GM23338 (cell line): ENCODE measurements around the gene IGF1R. TPM values are rescaled to one million over a fixed set of nuclear protein-coding genes. Genes with fewer than 3 reads are reported as not detected.
A peak's percentile ranks its signal among the peaks of the same experiment; 100 is the strongest.

Source experiments
- ATAC-seq: fragments of 200-7000 bp; cut with Tn5 transposase; 3 replicates; pipeline ENCODE4 v1.9.1; 2020
- DNase-seq: peaks from one replicate; pipeline ENCODE4 v3.0.0-alpha.2; 2015; ENCODE audit warnings: low spot score
- H2AFZ ChIP-seq: fragments of 200-600 bp; sonication (generic); 2 replicates; pipeline ENCODE4 v1.8.0; 2016; ENCODE audit warnings: antibody characterized with exemption, mild to moderate bottlenecking, moderate library complexity
- H3F3A ChIP-seq: fragments of 200-600 bp; sonication (generic); replicated peaks from 2 replicates; pipeline ENCODE4 v1.8.0; 2017; ENCODE audit warnings: antibody characterized with exemption, mixed run types, low read depth
- H3K27ac ChIP-seq: fragments of 200-600 bp; sonication (generic); 2 replicates; pipeline ENCODE4 v1.6.1; 2016; ENCODE audit warnings: low read depth
- H3K27me3 ChIP-seq: fragments of 200-600 bp; sonication (generic); 2 replicates; pipeline ENCODE4 v1.8.0; 2016; ENCODE audit warnings: mild to moderate bottlenecking, mixed run types, moderate library complexity; ENCODE audit not compliant: insufficient read depth
- H3K36me3 ChIP-seq: fragments of 200-600 bp; sonication (generic); 2 replicates; pipeline ENCODE4 v1.8.0; 2016; ENCODE audit warnings: mild to moderate bottlenecking; ENCODE audit not compliant: insufficient read depth
- H3K4me1 ChIP-seq: fragments of 200-600 bp; sonication (generic); 2 replicates; pipeline ENCODE4 v1.8.0; 2016; ENCODE audit warnings: mild to moderate bottlenecking, moderate library complexity; ENCODE audit not compliant: insufficient read depth
- H3K4me2 ChIP-seq: fragments of 200-600 bp; sonication (generic); 2 replicates; pipeline ENCODE4 v1.7.1; 2017; ENCODE audit warnings: mixed run types
- H3K4me3 ChIP-seq: fragments of 200-600 bp; sonication (generic); 2 replicates; pipeline ENCODE4 v1.6.1; 2016; ENCODE audit warnings: mixed run types
- H3K79me2 ChIP-seq: fragments of 200-600 bp; sonication (generic); replicated peaks from 2 replicates; pipeline ENCODE4 v1.8.0; 2017; ENCODE audit warnings: mild to moderate bottlenecking; ENCODE audit not compliant: insufficient read depth
- H3K9me2 ChIP-seq: fragments of 200-600 bp; sonication (generic); 2 replicates; pipeline ENCODE4 v1.8.0; 2017; ENCODE audit not compliant: insufficient read depth
- H4K20me1 ChIP-seq: fragments of 200-600 bp; sonication (generic); replicated peaks from 2 replicates; pipeline ENCODE4 v1.8.0; 2017; ENCODE audit warnings: mild to moderate bottlenecking; ENCODE audit not compliant: insufficient read depth
- H3K27ac Mint-ChIP-seq: 2 replicates; pipeline ENCODE4 v1.8.0; 2020; ENCODE audit warnings: inconsistent platforms, mild to moderate bottlenecking, moderate library complexity, mixed read lengths
- H3K27me3 Mint-ChIP-seq: 3 replicates; pipeline ENCODE4 v1.8.0; 2022; ENCODE audit warnings: low read depth, mild to moderate bottlenecking, moderate library complexity, mixed read lengths, inconsistent platforms; ENCODE audit not compliant: insufficient read depth, poor library complexity
- H3K36me3 Mint-ChIP-seq: 3 replicates; pipeline ENCODE4 v1.8.0; 2021; ENCODE audit warnings: low read depth, mild to moderate bottlenecking, inconsistent platforms, moderate library complexity, mixed read lengths
- H3K4me1 Mint-ChIP-seq: 3 replicates; pipeline ENCODE4 v1.8.0; 2020; ENCODE audit warnings: mild to moderate bottlenecking, inconsistent platforms, mixed read lengths
- H3K4me3 Mint-ChIP-seq: 3 replicates; pipeline ENCODE4 v1.8.0; 2021; ENCODE audit warnings: moderate library complexity, mild to moderate bottlenecking, inconsistent platforms, mixed read lengths
- H3K9me3 Mint-ChIP-seq: 3 replicates; pipeline ENCODE4 v1.8.0; 2020; ENCODE audit warnings: moderate library complexity, mild to moderate bottlenecking, inconsistent platforms, mixed read lengths
- CREB1 ChIP-seq: fragments of 250-450 bp; sonication (Bioruptor Pico); IDR thresholded peaks from 2 replicates; pipeline ENCODE4 v1.5.0; 2020; ENCODE audit warnings: low read depth, mild to moderate bottlenecking, moderate library complexity
- EZH2phosphoT487 ChIP-seq: fragments of 200-600 bp; sonication (generic); IDR thresholded peaks from one replicate; pipeline ENCODE4 v1.8.1; 2018; ENCODE audit warnings: antibody characterized with exemption; ENCODE audit not compliant: unreplicated experiment
- JUNB ChIP-seq: IDR thresholded peaks from one replicate; pipeline ENCODE4 v1.6.1; 2016; ENCODE audit warnings: antibody characterized with exemption; ENCODE audit not compliant: unreplicated experiment
- NANOG ChIP-seq: IDR thresholded peaks from 2 replicates; pipeline ENCODE4 v1.6.1; 2016; ENCODE audit warnings: antibody characterized with exemption, borderline replicate concordance
- POLR2AphosphoS5 ChIP-seq: IDR thresholded peaks from 2 replicates; pipeline ENCODE4 v1.6.1; 2016; ENCODE audit warnings: antibody characterized with exemption, low read depth
- STAT1 ChIP-seq: IDR thresholded peaks from one replicate; pipeline ENCODE4 v1.6.1; 2016; ENCODE audit warnings: antibody characterized with exemption; ENCODE audit not compliant: unreplicated experiment
- ZNF114 ChIP-seq: fragments of 250-450 bp; sonication (Bioruptor Pico); IDR thresholded peaks from 2 replicates; pipeline ENCODE4 v1.5.0; 2020; ENCODE audit warnings: mild to moderate bottlenecking, moderate library complexity
- ZNF331 ChIP-seq: fragments of 250-450 bp; sonication (Bioruptor Pico); IDR thresholded peaks from 2 replicates; pipeline ENCODE4 v1.5.0; 2020; ENCODE audit warnings: low read depth, mild to moderate bottlenecking, moderate library complexity
- polyA plus RNA-seq: library from polyadenylated mRNA; unstranded; fragments of >200 nt; fragmentation: Nextera tagmentation; extraction: Ambion mirVana; gene quantifications from 2 replicates; pipeline ENCODE4 v1.2.1, GENCODE V29; 2016
- total RNA-seq: library from RNA; depleted of rRNA; stranded (reverse); fragments of >200 nt; shearing (Covaris generic); gene quantifications from 2 replicates; pipeline ENCODE4 v1.2.3, GENCODE V29; 2014
- TF ChIP-seq, protein P1 (sequence below): IDR thresholded peaks from one replicate; pipeline ENCODE4 v1.6.1; 2018; ENCODE audit warnings: antibody characterized with exemption; ENCODE audit not compliant: unreplicated experiment
- TF ChIP-seq, protein P2 (sequence below): IDR thresholded peaks from 2 replicates; pipeline ENCODE4 v1.6.1; 2016; ENCODE audit warnings: antibody characterized with exemption
- TF ChIP-seq, protein P3 (sequence below), 2 experiments: fragments of 200-600 bp in 1 of 2; sonication (generic) in 1 of 2; conservative IDR thresholded peaks; 2 replicates each; pipeline versions ENCODE4 v1.5.1 to v1.6.1; 2016 to 2017; ENCODE audit warnings: antibody characterized with exemption in 2 of 2, low read depth in 2 of 2, mild to moderate bottlenecking in 2 of 2, moderate library complexity in 1 of 2
- TF ChIP-seq, protein P4 (sequence below): fragments of 250-450 bp; sonication (Bioruptor Pico); IDR thresholded peaks from 2 replicates; pipeline ENCODE4 v1.5.0; 2020; ENCODE audit warnings: mild to moderate bottlenecking, moderate library complexity

The IGF1R gene
- total and polyA plus RNA-seq, 2 experiments from 2014 or later = 20.4 to 92.2 TPM

DNA sequence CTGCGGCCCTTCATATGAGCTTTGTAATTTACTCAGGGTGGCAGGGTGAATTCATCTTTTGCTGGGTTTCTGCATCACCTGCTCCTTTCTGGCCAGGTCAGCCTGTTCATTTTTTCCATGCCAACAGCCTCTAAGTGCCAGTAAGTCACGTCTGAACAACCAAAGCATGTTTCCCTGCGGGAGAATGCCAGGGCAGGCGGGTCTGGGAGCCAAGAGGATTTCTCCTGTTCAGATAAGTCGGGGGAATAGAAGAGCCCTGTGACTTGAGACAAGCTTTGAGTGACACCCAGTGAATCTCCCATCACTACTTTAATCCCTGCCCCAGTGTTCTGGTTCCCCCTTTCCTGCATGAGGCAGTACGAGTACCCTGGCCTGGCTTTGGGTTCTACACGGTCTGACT is 206.2 kb downstream of the IGF1R start:
- DNase-seq = no peak
- Histone ChIP-seq H3K4me1 (peaks cover 80% of the 10 kb centered on the region), H3K4me3 (no peak overlapping the region), H3K36me3 (no peaks in the 10 kb centered on the region), H3K9me2 (no peaks in the 10 kb centered on the region), H3K4me2 (peak overlapping the region; percentile 86), H2AFZ (no peak overlapping the region), H3K27ac (peak overlapping the region; percentile 96; the same call in 1 of the 2 replicates), H3F3A (peaks cover 13% of the 10 kb centered on the region; the same call in 1 of the 2 replicates), H4K20me1 (peaks cover 42% of the 10 kb centered on the region), H3K79me2 (peaks cover 96% of the 10 kb centered on the region), H3K27me3 (no peaks in the 10 kb centered on the region)
- TF ChIP-seq JUNB = no peak
- no peak for TF ChIP-seq POLR2AphosphoS5
- TF ChIP-seq CREB1 (CRISPR knock-in tag) = no peak
- TF ChIP-seq EZH2phosphoT487 = no peak
- TF ChIP-seq, protein P1, sequence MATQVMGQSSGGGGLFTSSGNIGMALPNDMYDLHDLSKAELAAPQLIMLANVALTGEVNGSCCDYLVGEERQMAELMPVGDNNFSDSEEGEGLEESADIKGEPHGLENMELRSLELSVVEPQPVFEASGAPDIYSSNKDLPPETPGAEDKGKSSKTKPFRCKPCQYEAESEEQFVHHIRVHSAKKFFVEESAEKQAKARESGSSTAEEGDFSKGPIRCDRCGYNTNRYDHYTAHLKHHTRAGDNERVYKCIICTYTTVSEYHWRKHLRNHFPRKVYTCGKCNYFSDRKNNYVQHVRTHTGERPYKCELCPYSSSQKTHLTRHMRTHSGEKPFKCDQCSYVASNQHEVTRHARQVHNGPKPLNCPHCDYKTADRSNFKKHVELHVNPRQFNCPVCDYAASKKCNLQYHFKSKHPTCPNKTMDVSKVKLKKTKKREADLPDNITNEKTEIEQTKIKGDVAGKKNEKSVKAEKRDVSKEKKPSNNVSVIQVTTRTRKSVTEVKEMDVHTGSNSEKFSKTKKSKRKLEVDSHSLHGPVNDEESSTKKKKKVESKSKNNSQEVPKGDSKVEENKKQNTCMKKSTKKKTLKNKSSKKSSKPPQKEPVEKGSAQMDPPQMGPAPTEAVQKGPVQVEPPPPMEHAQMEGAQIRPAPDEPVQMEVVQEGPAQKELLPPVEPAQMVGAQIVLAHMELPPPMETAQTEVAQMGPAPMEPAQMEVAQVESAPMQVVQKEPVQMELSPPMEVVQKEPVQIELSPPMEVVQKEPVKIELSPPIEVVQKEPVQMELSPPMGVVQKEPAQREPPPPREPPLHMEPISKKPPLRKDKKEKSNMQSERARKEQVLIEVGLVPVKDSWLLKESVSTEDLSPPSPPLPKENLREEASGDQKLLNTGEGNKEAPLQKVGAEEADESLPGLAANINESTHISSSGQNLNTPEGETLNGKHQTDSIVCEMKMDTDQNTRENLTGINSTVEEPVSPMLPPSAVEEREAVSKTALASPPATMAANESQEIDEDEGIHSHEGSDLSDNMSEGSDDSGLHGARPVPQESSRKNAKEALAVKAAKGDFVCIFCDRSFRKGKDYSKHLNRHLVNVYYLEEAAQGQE = no peak
- TF ChIP-seq STAT1 = no peak
- TF ChIP-seq, protein P2, sequence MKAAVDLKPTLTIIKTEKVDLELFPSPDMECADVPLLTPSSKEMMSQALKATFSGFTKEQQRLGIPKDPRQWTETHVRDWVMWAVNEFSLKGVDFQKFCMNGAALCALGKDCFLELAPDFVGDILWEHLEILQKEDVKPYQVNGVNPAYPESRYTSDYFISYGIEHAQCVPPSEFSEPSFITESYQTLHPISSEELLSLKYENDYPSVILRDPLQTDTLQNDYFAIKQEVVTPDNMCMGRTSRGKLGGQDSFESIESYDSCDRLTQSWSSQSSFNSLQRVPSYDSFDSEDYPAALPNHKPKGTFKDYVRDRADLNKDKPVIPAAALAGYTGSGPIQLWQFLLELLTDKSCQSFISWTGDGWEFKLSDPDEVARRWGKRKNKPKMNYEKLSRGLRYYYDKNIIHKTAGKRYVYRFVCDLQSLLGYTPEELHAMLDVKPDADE = no peak
- no peak for TF ChIP-seq NANOG
- TF ChIP-seq ZNF331 (CRISPR knock-in tag) = no peak
- TF ChIP-seq, protein P3, sequence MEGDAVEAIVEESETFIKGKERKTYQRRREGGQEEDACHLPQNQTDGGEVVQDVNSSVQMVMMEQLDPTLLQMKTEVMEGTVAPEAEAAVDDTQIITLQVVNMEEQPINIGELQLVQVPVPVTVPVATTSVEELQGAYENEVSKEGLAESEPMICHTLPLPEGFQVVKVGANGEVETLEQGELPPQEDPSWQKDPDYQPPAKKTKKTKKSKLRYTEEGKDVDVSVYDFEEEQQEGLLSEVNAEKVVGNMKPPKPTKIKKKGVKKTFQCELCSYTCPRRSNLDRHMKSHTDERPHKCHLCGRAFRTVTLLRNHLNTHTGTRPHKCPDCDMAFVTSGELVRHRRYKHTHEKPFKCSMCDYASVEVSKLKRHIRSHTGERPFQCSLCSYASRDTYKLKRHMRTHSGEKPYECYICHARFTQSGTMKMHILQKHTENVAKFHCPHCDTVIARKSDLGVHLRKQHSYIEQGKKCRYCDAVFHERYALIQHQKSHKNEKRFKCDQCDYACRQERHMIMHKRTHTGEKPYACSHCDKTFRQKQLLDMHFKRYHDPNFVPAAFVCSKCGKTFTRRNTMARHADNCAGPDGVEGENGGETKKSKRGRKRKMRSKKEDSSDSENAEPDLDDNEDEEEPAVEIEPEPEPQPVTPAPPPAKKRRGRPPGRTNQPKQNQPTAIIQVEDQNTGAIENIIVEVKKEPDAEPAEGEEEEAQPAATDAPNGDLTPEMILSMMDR (conservative IDR thresholded peaks at IDR 0.05; ENCODE audit: low read depth in 2 of 2) = no peak
- no peak for TF ChIP-seq ZNF114 (CRISPR knock-in tag)
- TF ChIP-seq, protein P4, sequence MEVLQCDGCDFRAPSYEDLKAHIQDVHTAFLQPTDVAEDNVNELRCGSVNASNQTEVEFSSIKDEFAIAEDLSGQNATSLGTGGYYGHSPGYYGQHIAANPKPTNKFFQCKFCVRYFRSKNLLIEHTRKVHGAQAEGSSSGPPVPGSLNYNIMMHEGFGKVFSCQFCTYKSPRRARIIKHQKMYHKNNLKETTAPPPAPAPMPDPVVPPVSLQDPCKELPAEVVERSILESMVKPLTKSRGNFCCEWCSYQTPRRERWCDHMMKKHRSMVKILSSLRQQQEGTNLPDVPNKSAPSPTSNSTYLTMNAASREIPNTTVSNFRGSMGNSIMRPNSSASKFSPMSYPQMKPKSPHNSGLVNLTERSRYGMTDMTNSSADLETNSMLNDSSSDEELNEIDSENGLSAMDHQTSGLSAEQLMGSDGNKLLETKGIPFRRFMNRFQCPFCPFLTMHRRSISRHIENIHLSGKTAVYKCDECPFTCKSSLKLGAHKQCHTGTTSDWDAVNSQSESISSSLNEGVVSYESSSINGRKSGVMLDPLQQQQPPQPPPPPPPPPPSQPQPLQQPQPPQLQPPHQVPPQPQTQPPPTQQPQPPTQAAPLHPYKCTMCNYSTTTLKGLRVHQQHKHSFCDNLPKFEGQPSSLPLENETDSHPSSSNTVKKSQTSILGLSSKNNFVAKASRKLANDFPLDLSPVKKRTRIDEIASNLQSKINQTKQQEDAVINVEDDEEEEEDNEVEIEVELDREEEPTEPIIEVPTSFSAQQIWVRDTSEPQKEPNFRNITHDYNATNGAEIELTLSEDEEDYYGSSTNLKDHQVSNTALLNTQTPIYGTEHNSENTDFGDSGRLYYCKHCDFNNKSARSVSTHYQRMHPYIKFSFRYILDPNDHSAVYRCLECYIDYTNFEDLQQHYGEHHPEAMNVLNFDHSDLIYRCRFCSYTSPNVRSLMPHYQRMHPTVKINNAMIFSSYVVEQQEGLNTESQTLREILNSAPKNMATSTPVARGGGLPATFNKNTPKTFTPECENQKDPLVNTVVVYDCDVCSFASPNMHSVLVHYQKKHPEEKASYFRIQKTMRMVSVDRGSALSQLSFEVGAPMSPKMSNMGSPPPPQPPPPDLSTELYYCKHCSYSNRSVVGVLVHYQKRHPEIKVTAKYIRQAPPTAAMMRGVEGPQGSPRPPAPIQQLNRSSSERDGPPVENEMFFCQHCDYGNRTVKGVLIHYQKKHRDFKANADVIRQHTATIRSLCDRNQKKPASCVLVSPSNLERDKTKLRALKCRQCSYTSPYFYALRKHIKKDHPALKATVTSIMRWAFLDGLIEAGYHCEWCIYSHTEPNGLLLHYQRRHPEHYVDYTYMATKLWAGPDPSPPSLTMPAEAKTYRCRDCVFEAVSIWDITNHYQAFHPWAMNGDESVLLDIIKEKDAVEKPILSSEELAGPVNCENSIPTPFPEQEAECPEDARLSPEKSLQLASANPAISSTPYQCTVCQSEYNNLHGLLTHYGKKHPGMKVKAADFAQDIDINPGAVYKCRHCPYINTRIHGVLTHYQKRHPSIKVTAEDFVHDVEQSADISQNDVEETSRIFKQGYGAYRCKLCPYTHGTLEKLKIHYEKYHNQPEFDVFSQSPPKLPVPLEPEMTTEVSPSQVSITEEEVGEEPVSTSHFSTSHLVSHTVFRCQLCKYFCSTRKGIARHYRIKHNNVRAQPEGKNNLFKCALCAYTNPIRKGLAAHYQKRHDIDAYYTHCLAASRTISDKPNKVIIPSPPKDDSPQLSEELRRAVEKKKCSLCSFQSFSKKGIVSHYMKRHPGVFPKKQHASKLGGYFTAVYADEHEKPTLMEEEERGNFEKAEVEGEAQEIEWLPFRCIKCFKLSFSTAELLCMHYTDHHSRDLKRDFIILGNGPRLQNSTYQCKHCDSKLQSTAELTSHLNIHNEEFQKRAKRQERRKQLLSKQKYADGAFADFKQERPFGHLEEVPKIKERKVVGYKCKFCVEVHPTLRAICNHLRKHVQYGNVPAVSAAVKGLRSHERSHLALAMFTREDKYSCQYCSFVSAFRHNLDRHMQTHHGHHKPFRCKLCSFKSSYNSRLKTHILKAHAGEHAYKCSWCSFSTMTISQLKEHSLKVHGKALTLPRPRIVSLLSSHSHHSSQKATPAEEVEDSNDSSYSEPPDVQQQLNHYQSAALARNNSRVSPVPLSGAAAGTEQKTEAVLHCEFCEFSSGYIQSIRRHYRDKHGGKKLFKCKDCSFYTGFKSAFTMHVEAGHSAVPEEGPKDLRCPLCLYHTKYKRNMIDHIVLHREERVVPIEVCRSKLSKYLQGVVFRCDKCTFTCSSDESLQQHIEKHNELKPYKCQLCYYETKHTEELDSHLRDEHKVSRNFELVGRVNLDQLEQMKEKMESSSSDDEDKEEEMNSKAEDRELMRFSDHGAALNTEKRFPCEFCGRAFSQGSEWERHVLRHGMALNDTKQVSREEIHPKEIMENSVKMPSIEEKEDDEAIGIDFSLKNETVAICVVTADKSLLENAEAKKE = no peak
- H3K4me1 Mint-ChIP-seq = peaks cover 86% of the 10 kb centered on the region
- H3K9me3 Mint-ChIP-seq = no peaks in the 10 kb centered on the region
- no peak overlapping the region for H3K27ac Mint-ChIP-seq
- H3K27me3 Mint-ChIP-seq = peaks cover 19% of the 10 kb centered on the region
- ATAC-seq = no peak
- H3K4me3 Mint-ChIP-seq = peak overlapping the region; percentile 86; the same call in 1 of the 3 replicates
- no peaks in the 10 kb centered on the region for H3K36me3 Mint-ChIP-seq
